CD4-positive, alpha-beta T cell treated with Interleukin-15 for 4 hours (primary cell): Measurements from ENCODE around the gene PIK3R1.
A peak's percentile ranks its signal among the peaks of the same experiment; 100 is the strongest.

ENCODE experiments used
- DNase-seq: peaks from one replicate; pipeline ENCODE4 v3.0.0-alpha.2; 2020; ENCODE audit warnings: low spot score

The PIK3R1 gene

DNA sequence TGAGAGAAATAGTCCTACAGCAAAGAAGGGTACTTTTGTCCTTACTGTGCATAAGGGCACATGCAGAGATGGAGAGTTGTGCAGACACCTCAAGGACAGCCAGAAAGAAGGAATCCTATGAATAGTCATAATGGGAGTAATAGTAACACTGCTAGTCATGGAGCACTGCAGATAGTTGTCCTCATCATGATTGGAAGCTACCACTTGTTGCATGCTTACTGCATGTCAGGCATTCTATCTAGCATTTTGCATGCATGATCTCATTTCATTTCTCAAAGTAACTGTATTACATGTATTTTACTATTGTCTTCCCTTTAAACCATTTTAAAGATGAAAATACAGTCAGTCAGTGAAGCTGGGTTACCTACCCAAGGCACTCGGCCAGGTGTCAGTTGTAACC, 81.3 kb downstream of the PIK3R1 start:
- no peak for DNase-seq

DNA sequence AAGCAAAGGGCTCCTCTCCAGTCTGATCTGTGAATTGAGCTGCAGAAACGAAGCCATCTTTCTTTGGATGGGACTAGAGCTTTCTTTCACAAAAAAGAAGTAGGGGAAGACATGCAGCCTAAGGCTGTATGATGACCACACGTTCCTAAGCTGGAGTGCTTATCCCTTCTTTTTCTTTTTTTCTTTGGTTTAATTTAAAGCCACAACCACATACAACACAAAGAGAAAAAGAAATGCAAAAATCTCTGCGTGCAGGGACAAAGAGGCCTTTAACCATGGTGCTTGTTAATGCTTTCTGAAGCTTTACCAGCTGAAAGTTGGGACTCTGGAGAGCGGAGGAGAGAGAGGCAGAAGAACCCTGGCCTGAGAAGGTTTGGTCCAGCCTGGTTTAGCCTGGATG, 82.1 kb downstream of the PIK3R1 start:
- no peak for DNase-seq

DNA sequence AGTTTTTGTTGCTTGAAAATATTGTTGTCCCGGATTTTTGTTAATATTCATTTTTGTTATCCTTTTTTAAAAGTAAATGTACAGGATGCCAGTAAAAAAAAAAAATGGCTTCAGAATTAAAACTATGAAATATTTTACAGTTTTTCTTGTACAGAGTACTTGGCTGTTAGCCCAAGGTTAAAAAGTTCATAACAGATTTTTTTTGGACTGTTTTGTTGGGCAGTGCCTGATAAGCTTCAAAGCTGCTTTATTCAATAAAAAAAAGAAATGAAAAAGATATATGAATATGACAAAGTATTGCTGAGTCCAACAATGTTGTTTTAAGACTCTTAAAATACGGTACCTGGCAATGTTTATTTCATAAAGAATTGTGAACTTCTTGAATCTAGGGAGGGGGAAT, 82.9 kb downstream of the PIK3R1 start:
- DNase-seq: no peak

DNA sequence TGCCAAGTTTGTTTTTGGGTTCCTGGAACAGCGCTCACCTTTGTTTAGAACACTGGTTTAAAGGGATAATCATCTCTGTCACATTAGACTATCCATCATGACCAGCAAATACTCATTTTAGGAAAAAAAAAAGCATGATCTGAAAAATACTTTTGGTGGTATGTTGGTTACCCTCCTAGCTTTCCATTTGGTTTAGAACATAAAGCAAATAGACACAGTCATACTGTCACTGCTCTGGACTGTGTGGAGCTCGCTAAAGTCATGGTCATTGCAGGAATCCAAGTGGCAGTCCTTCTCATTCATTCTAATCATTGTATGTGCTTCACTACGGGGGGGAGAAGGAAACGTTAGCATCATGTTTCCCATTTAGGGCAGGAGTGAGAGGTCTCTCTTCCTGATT, 83.5 kb downstream of the PIK3R1 start:
- no peak for DNase-seq

DNA sequence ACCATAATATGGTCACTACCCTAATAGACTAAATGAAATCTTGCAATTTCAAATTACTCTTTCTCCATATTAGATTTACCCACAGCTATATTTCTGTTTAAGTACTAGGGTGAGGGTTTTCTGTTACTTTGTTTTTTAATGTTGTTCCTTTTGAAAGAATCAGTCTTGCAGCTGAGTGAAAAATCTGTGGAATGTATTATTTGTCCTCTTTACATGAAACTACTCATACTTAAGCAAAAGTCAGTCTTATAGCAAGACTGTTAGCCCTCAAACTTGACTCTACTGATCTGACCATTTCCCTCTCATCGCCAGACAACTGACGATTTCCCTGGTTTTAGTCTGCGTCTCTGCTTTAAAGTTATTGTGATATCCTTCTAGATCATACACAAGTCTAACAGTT, 84.0 kb downstream of the PIK3R1 start:
- DNase-seq: no peak

DNA sequence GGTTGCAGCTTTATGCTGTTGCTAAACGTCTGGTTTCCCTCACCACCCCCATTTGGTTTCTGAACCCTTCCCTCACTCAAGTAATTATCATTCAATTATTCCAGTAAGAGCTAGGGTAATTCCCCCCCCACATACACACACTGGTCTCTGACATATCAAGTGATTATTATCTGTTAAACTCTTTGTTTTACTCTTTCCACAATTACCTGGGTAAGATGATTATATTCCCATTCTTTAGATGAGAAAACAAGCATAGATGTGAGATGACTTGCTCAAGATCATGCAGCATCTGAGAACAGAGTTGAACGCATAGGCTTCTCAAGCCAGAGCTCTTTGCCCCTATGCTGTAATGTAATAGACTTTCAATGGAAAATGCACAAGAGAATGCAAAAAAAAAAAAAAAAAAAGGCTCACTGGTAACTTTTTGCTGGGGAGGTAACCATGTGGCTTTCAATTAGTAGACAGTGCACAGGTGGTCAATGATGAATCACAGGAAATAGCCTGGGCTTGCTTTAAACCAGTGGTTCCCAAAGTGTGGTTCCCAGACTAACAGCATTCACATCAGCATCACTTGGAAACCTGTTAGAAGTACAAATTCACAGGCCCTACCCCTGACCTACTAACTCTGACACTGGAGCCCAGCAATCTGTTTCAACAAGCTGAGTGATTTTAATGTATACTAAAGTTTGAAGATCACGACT, 87.6 kb downstream of the PIK3R1 start:
- DNase-seq: no peak

DNA sequence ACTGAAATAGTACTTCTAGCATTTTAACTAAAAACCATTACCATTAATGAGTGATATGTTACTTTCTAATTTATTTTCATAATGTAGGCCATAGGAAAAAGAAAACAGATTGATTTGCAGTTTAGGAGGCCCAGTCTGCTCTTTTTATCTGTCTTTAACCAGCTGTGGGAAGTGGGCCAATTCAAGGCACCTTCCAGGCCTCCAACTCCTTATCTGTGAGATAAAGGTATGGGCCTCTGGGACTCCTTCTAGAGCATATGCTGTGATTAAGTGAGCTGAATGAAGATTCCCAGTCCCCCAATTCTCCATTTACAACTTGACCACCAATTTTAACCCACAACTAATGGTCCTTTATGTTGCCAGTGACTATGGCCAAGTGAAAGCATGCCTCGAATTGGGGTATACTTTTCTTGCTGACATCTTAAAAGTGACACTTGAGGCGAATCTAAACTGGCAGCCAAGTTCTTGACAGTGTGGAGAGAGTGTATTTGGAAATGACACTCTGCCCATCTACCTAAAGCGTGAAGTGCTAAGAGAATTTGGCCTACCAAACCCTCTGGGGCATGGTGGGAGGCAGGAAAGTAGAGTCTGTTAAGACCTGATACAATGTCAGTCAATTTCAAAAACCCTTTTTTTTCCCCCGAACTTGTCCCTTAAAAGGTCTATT, 88.3 kb downstream of the PIK3R1 start:
- no peak for DNase-seq

DNA sequence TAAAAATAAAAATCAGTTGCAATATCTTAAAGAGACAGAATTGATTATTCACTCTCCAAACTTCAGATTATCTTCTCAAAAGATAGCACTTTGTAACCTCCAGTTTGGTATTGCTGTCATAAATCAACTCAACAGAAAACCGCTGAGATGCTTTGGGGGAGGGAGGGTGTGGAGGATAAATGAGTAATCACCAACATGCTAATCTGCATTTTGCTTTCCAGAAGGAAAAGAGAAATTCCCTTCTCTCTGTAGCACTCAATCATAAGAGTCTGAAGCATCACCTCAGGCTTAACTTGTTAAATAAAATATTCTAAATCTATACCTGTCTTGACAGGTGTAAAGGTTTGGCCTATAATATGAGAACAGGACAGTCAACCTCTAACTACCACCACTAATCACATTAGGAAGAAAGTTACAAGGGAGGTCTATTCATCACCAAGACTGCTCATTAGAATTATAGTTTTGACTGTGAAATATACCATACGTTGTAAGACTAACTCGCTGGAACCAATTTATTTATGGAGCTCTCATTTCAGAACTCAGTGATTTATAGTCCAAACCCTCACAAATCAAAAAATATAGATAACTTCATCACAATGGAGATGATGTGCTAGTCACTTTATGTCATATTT, 89.0 kb downstream of the PIK3R1 start:
- no peak for DNase-seq

DNA sequence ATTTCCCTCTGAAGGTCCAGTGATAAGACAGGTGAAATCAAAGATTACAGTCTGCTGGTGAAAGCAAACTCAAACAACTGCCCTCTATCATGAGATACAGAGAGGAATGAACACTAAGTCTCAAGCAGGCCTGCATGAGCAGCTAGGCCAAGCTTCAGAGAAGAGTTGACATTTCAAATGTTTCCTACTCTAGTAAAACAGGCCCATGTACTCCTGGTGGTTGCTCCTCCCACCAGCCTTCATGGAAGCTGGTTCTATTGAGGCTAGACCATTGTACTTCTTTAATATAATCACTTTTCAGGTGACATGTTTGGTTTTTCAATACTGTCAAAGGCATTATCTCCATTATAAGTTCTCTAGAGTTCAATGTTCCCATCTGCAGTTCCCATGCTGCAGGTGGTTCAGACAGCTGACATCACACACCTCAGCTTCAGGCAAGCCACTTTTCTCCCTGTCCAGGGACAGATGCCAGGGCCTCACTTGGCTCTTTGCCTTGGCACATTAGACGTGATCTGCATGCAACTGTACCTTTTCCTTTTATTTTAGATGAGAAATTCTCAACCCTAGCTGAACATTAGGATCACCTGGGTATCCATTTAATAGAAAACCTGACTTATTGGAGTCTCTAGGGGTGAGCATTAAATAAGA, 89.8 kb downstream of the PIK3R1 start:
- DNase-seq: no peak

DNA sequence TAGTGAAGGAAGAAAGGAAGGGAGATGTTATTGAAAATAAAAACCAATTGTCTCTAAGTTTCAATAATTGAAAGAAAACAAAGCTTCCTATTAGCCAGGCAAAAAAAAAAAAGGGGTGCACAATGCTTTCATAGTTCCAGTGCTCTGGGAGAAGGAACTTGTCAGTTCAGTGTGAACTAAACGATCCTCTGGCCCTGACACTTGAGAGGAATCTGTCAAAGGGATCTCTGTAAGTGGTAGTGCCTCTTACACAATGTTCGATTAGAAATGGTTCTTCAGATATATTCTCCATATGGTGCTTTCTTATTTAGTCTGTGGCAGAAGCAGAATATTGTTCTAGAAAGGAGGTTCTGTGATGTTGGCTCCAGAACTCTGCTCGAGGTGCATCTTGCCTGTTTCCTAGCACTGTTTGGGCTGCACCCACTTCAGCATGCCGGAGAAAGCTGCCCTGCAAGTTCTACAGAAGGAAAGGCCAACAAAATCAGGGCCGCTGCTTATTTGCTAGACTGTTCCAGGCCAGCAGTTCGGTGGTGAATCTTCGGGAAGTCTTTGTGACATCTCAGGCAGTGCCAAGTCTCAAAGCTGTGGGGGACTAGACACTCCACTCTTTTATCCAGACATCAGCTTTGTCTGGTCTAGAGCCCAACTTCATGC, 90.9 kb downstream of the PIK3R1 start:
- no peak for DNase-seq

DNA sequence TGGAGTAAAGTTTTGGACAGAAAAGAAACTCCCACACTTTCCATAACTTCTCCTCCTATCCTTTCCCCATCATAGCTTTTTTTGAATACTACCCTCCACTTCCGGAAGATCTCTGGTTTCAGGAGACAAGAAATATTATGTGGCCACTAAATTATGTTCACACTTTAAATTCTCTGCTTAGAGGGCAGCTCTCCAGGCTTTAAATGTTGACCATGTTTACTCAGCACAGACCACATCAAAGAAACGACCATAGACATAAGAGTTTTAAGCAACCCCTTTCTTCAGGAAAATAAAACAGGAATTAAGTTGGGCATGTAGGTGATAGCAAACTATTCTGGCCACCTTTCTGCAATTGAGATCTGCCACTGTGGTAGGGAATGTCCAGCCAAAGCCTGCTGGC, 97.8 kb downstream of the PIK3R1 start:
- DNase-seq: no peak

DNA sequence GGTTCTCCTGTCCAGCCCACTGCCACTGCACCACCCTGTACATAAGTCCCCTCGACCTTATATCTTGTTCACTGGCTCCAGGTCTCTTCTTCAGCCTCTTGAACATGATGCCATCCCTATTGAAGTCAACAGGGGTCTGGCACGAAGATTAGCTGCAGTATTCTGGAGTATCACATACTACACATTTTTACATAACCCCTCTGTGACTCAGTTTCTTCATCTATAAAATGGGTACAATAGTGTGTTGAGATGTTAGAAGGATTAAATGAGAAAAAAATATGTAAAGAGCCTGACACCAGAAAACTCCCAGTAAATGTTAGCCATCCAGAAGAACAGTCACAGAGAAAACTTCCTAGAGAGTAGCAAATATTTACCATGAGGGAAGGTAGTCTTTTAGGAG, 98.9 kb downstream of the PIK3R1 start:
- DNase-seq: no peak

DNA sequence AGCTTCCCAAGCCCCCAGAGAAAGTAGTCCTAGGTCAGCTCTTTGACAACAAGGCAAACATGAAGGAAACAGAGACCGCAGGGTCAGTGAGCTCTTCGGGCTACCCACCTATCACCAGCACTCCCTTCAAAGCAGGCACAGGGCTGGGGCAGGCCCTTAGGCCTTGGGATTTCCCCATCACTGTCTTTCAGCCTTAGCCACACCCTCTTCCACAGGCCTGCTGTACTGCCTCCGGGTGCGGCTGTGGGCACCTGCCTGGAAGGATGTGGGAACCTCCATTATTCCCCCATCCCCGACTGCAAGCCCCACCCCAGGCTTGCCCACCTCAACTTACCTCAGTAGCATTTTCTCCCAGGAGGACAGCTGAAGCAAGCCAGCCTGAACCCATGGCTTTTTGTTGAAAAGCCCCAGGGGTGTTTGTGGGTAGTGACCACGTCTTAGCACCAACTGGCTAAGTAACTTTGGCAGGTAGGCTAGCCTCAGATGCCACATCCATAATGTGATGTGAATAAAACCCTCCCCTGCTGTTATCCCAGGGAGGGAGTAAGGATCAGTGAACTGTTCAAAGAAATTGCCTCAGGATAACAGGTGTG, 100.2 kb downstream of the PIK3R1 start:
- peak; percentile 27 for DNase-seq

DNA sequence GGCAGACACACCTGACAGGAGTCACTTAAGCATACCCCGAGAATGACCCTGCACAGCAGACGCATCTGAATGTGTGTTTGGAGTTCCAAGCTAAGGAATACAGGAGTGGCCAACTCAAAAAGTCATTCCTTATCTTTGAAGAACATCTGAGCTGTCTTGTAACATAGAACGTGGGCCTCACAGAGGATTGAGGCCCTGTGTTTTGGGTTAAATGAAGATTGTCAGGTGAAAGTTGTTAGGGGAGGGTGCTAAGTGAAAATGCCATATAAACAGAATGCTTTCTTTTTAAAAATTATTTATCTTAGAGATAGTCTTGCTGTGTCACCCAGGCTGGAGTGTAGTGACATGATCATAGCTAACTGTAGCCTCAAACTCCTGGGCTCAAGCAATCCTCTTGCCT, 100.9 kb downstream of the PIK3R1 start:
- DNase-seq: no peak

DNA sequence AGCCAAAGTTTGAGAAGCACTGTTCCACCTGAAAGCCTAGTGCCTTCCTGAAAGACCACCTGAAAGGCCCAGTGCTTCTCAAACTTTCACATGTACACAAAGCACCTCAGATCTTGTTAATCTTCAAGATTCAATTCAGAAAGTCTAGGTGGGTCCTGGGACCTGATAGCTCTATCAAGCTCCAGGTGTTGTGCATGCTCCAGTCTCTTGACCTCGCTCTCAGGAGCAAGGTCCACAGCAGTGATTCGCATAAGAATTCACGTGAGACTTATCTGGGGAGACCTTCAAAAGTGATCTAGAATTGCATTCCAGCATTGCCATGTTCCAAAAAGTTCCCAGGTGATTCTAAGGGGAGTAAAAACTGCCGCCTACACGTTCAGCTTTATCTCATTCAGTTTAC, 102.1 kb downstream of the PIK3R1 start:
- DNase-seq: no peak

DNA sequence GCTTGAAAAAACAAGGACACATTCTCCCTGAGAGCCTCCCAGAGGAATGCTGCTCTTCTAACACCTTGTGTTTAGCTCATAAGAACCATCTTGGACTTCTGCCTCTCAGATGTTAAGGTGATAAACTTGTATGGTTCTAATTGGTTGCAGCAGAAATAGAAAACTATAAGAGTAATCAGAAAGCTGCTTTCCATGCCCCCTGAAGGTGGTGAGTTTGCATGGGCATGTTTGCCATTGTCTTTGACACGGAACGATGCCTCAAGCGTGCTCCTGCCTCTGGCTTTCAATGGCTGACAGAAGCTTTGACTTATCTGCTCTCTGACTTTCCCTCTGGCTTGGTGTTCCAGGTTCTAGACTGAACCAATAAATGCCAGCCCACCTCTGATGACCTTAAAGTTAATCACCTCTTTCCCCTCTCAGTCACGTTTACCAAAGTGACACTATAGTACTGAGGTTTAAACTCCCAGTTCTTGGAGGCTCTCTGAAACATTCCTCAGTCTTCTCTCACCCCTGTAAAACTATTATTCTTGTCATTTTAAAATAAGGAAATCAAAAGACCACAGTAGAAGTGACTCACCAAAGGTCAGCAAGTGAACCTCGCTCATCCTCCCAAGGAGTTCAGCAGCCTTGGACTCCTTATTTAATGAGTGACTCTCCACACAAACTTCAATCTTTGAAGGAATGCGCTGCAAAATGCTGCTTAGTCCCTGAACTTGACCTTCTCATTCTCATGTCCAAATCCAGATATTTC, 103.6 kb downstream of the PIK3R1 start:
- no peak for DNase-seq

DNA sequence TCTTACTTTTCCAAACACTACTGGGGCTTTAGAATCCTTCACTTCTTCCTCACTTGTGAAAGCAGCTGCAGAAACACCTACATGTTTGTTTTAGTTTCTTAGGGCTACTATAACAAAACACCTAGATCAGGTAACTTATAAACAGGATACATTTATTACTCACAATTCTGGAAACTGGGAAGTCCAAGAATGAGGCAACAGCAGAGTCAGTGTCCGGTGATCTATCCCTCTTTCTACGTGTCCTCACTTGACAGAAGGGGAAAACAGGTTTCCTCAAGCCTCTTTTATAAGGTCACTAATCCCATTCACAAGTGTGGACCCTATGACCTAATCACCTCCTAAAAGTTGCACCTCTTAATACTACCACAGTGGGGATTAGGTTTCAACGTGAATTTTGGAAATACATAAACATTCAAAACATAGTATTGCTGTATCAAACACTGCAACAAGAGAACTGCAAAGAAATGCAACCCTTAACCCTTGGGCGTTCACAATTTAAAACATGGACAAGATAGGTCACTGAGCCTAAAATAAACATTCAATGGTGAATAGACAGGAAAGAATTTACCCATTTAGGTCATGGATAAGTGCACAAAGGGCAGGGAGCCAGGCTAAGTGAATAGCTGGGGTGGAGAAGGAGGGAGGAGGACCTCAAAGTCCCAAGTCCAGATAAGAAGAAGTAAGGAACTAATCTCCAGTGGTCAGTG, 104.3 kb downstream of the PIK3R1 start:
- DNase-seq: no peak

DNA sequence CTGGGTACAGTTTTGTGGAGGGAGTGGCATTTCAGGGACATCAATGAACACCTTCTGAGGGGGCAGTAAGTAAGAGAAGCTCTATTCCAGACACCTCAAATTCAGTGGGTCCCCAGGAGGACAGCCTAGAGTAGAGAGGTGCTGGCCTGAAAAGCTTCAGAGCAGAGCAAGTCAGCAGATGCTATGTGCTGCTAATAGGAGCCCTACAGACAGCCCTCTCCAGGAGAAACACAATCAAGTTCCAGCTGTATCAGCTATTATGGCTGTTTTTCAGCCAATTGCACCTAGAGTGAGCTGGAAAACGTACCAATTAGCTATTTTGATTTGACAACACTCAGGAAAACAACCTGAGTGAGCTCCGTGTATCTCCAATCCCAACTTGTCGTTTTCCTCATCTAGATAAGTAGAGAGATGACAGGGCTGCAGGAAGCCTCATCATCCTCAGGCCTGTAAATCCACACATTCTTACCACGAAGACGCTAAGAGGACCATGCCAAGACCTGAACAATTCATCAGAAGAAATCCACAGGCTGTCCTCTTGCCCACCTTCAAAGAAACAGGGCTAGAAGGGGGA, 104.9 kb downstream of the PIK3R1 start:
- DNase-seq: no peak

DNA sequence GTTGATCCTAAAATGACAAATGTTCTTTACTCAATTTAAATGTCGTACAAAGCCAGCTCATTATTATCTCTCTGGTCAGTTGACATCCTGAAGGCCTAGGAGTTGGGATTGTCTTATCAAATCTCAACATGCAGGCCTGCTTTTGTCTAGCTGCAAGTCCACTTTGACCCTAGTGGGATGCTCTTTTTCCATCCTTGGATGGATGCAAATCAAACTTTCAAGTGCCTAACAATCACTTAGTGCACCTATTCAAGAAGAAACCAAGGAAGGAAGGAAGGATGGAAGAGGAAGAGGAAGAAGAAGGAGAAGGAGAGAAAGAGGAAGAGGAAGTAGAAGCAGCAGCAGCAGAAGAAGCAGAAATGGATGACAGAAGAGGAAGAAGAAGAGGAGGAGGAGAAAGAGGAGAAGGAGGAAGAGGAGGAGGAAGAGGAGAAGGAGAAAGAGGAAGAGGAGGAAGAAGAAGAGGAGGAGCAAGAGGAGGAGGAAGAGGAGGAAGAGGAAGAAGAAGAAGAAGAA, 109.6 kb downstream of the PIK3R1 start:
- DNase-seq: no peak

DNA sequence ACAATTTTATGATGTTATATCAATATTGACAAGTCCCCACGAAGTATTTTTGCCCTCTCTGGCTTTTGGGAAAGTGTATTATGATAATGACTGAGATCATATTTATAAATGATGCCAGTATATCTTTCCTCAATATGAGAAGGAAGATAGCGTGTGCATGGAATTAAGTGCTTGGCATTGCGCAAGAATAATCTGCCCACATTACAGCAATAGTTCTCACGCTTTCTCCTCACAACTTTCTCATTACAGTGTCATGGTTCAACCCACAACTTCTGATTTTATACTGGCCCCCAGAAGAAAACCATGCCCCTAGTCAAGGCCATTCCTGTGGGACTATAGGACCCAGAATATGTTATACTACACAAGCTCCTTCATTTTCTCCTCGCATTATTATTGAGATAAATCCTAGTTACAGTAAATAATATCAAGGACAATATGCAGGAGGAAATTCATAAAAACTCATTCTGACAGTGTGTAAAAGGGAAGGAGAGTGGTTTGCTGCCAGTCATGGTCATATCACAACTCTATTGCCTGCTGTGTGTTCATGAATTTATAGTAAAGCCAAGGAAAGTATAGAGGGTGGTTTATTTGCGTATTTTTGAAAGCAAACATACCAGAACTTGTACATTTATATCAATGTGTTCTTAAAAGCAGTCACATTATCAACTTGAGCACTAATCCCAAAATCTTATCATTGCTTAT, 114.1 kb downstream of the PIK3R1 start:
- DNase-seq: no peak
